Measurements from ENCODE around the gene KLK3. TPM values are rescaled to one million over a fixed set of nuclear protein-coding genes. Genes with fewer than 3 reads are reported as not detected.

KLK3 gene
- total and polyA plus RNA-seq, 8 donors = not detected

DNA sequence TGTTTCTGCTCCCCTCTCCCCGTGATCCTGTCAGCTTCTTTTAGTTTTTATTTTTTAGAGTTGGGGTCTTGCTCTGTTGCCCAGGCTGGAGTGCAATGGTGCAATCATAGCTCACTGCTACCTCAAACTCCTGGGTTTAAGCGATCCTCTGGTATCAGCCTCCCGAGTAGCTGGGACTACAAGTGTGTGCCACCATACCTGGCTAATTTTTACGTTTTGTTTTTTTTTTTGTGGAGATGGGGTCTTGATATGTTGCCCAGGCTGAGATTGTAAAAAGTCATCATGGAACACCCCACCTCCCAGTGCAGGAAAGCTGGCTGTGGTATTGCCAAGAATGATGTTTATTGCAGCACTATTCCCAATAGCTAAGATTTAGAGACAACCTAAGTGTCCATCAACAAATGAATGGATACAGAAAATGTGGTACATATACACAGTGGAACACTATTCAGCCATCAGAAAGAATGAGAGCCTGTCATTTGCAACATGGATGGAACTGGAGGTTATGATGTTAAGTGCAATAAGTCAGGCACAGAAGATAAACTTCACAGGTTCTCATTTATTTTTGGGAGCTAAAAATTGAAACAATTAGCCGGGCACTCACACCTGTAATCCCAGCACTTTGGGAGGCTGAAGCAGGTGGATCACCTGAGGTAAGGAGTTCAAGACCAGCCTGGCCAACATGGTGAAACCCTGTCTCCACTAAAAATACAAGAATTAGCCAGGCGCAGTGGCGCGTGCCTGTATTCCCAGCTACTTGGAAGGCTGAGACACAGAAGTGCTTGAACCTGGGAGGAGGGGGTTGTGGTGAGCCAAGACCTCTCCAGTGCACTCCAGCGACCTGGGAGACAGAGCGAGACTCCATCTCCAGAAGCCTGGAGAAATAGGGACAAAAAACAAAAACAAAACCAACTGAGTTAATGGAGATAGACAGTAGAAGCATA is 14.7 kb upstream of the KLK3 start:
- Histone ChIP-seq H3K9me3 (peaks cover 0 to 3% of the 10 kb centered on the region in 2 donors), H3K27me3 (peaks cover 0 to 57% of the 10 kb centered on the region in 2 donors), H3K4me3 (no peak overlapping the region), H3K4me1 (peaks cover 0 to 11% of the 10 kb centered on the region in 2 donors), H3K36me3 (no peaks in the 10 kb centered on the region), H3K27ac (no peak overlapping the region)
- intact Hi-C loops (cut with DNase I) = no loop called here
- no peak for DNase-seq
- no peak for ATAC-seq
- TF ChIP-seq CTCF (IDR thresholded peaks at IDR 0.05) = no peak

DNA sequence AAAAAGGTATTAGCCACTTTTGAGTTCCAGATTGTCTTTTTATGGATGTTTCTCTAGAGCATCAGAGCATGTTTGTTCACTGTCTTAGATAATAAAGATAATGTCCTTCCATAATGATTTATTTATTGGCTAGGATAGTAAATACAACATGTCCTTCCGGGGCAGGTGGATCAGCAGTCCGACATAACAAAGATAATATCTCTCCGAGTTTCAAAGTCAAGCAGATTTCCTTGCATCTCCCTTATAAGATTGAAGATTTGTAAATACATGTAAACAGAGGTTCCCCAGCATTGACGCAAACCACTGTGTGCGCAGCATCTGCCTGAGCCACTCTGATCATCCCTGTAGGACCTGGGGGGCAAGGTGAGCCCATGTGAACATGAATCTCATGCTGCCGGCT is 12.6 kb upstream of the KLK3 start:
- Histone ChIP-seq H3K36me3 (no peaks in the 10 kb centered on the region), H3K4me3 (no peak overlapping the region), H3K4me1 (no peaks in the 10 kb centered on the region), H3K27ac (no peak overlapping the region), H3K27me3 (peaks cover 0 to 44% of the 10 kb centered on the region in 2 donors), H3K9me3 (peaks cover 0 to 3% of the 10 kb centered on the region in 2 donors)
- DNase-seq = no peak
- no peak for ATAC-seq
- TF ChIP-seq CTCF (IDR thresholded peaks at IDR 0.05) = no peak
- intact Hi-C loops (cut with DNase I) = no loop called here

DNA sequence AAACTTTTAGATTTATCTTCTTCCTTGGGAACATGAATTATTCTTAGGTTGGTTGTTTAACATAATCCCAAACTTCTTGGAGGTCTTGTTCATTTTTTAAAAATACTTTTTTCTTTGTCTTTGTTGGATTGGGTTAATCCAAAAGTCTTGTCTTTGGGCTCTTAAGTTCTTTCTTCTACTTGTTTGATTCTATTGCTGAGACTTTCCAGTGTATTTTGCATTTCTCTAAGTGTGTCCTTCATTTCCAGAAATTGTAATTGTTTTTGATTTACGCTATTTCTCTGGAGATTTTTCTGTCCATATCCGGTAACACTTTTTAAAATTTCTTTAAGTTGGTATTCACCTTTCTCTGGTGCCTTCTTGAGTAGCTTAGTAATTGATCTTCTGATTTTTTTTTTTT is 11.5 kb upstream of the KLK3 start:
- no peaks in the 10 kb centered on the region for H3K36me3 ChIP-seq
- peaks cover 0 to 3% of the 10 kb centered on the region in 2 donors for H3K9me3 ChIP-seq
- ATAC-seq (no peak), DNase-seq (no peak)
- peaks cover 0 to 40% of the 10 kb centered on the region in 2 donors for H3K27me3 ChIP-seq
- H3K4me1 ChIP-seq = no peaks in the 10 kb centered on the region
- H3K27ac ChIP-seq = no peak overlapping the region
- no peak for TF ChIP-seq CTCF (IDR thresholded peaks at IDR 0.05)
- intact Hi-C loops (cut with DNase I) = no loop called here
- no peak overlapping the region for H3K4me3 ChIP-seq

GRCh38 chr19:50843701-50844221 is 11.0 kb upstream of the KLK3 start:
- no peak for TF ChIP-seq CTCF (IDR thresholded peaks at IDR 0.05)
- H3K36me3 ChIP-seq = no peaks in the 10 kb centered on the region
- H3K27ac ChIP-seq = no peak overlapping the region
- intact Hi-C loops (cut with DNase I) = no loop called here
- H3K4me1 ChIP-seq = no peaks in the 10 kb centered on the region
- DNase-seq (no peak), ATAC-seq (no peak)
- H3K27me3 ChIP-seq = peaks cover 0 to 41% of the 10 kb centered on the region in 2 donors
- no peak overlapping the region for H3K4me3 ChIP-seq
- H3K9me3 ChIP-seq = peaks cover 0 to 3% of the 10 kb centered on the region in 2 donors

DNA sequence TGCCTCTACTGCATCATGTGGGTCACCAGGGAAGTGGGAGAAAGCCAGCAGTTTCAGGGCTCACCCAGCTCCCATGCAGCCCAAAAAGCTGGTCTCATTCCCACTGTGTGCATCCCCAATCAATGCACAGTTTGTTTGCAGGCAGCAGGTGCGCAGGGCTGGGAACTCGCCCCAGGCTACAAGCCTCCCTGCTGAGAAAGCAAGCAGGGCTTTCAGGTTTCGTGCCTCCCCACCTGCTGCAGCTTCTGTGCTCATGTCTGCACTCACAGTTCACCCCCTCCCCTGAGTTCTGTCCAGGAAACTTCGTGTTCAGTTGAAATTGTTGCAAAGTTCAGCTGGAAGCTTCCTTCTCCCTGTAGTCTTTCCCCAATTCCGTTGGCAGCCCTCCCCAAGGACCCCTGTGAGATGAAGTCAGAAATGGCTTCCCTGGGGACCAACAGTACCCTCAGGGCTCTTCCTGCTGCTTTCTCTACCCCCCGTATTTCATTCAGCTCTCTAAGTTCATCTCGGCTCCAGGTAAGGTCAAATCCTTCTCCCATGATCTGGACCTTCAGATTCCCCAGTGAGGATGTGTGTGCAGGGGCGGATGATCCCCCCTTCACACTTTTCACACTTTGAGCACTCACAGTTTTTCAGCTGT is 10.3 kb upstream of the KLK3 start:
- Histone ChIP-seq H3K36me3 (no peaks in the 10 kb centered on the region), H3K4me3 (no peak overlapping the region), H3K27me3 (peaks cover 0 to 38% of the 10 kb centered on the region in 2 donors), H3K27ac (no peak overlapping the region), H3K9me3 (peaks cover 0 to 3% of the 10 kb centered on the region in 2 donors), H3K4me1 (no peaks in the 10 kb centered on the region)
- DNase-seq (no peak), ATAC-seq (no peak)
- intact Hi-C loops (cut with DNase I) = no loop called here
- TF ChIP-seq CTCF (IDR thresholded peaks at IDR 0.05) = no peak
